ENCODE data around the gene DSG2. TPM values are rescaled to one million over a fixed set of nuclear protein-coding genes. Genes with fewer than 3 reads are reported as not detected.

DSG2 gene
- total and polyA plus RNA-seq, 2 of the 4 experiments (the other 2 are of a cell fraction) = 1.8 to 2.3 TPM

GRCh38 chr18:31583185-31583854, 85.3 kb downstream of the DSG2 start:
- no TSS peak for BruUV-seq (replicated peaks)
- Histone ChIP-seq H3K23ac (ENCODE audit: low read depth, low read length) (no peak overlapping the region), H3K9me1 (ENCODE audit: insufficient read depth, low read length) (no peaks in the 10 kb centered on the region), H4K8ac (ENCODE audit: low read depth in 2 of 2, low read length in 2 of 2) (no peak overlapping the region), H3K4me3 (ENCODE audit: insufficient read depth, low read depth, low read length) (no peak overlapping the region), H2BK15ac (ENCODE audit: low read depth, low read length) (no peak overlapping the region), H3K9me3 (ENCODE audit: control insufficient read depth, insufficient read depth, low read length) (no peaks in the 10 kb centered on the region), H3K9ac (ENCODE audit: low read depth, low read length) (no peak overlapping the region), H2BK5ac (ENCODE audit: low read depth, low read length, poor library complexity, severe bottlenecking) (no peak overlapping the region), H3K79me1 (ENCODE audit: low read depth in 1 of 2, low read length in 2 of 2) (no peaks in the 10 kb centered on the region), H4K91ac (ENCODE audit: insufficient read depth, low read depth, low read length) (no peak overlapping the region), H2BK120ac (ENCODE audit: low read depth, low read length) (no peak overlapping the region), H2BK20ac (ENCODE audit: low read depth, low read length) (no peak overlapping the region), H3K4ac (ENCODE audit: low read depth, low read length) (no peak overlapping the region), H3K36me3 (ENCODE audit: control insufficient read depth, insufficient read depth, low read length) (no peaks in the 10 kb centered on the region), H3K27ac (ENCODE audit: insufficient read depth, low read length) (no peak overlapping the region), H2AK9ac (replicated peaks; ENCODE audit: low read depth, low read length, poor library complexity) (no peak overlapping the region), H4K20me1 (ENCODE audit: insufficient read depth, low read length) (no peaks in the 10 kb centered on the region), H3K14ac (replicated peaks; ENCODE audit: low read depth, low read length) (no peak overlapping the region), H2AK5ac (ENCODE audit: low read depth, low read length) (no peak overlapping the region), H3K56ac (ENCODE audit: extremely low read depth, insufficient read depth, low read length) (no peak overlapping the region), H3K4me2 (ENCODE audit: low read depth, low read length) (no peak overlapping the region), H3K27me3 (ENCODE audit: control insufficient read depth, insufficient read depth, low read length) (no peaks in the 10 kb centered on the region), H2AFZ (replicated peaks; ENCODE audit: low read length, poor library complexity) (no peak overlapping the region), H4K5ac (ENCODE audit: low read depth, low read length) (no peak overlapping the region), H3K18ac (ENCODE audit: low read depth, low read length) (no peak overlapping the region), H3K4me1 (ENCODE audit: control insufficient read depth, insufficient read depth, low read length) (no peaks in the 10 kb centered on the region)
- intact Hi-C loops (cut with micrococcal nuclease) = no loop called here
- dilution Hi-C loops (cut with HindIII; ENCODE audit: low sequenced_read_pairs, unreplicated experiment) = no loop called here
- in situ Hi-C loops (cut with MboI; ENCODE audit: low sequenced_read_pairs) = no loop called here
- ChIA-PET POLR2A (ENCODE audit: unreplicated experiment) (no interaction called here), CTCF (interaction anchor here (0.6 kb wide), 1 partner anchor 128 kb away, joined by 3 read pairs; no protein-coding TSS in a partner anchor)
- TF ChIP-seq RCOR1 (IDR thresholded peaks at IDR 0.05; ENCODE audit: insufficient replicate concordance, low read length) = no peak
- TF ChIP-seq FOS (IDR thresholded peaks at IDR 0.05; ENCODE audit: low read depth, low read length) = no peak
- no peak for TF ChIP-seq MXI1 (IDR thresholded peaks at IDR 0.05; ENCODE audit: borderline replicate concordance, low read depth, low read length)
- no peak for TF ChIP-seq CHD1 (IDR thresholded peaks at IDR 0.05; ENCODE audit: low read depth, low read length)
- TF ChIP-seq RFX5 (IDR thresholded peaks at IDR 0.05; ENCODE audit: low read depth, low read length) = no peak
- no peak for TF ChIP-seq BHLHE40 (IDR thresholded peaks at IDR 0.05; ENCODE audit: low read depth, low read length)
- TF ChIP-seq CTCF (conservative IDR thresholded peaks at IDR 0.05; ENCODE audit: low read depth, low read length) = no peak
- WGBS, 2 experiments (ENCODE audit: extremely low coverage in 2 of 2, insufficient read length in 1 of 2) = 50% methylated on average over 1 of the region's 5 CpGs; no CpG with 5 or more reads in 1 of the 2 experiments
- ATAC-seq (ENCODE audit: low read depth) = no peak
- no peak for DNase-seq

All from IMR-90 (cell line).